AG04449 (cell line): ENCODE results near the gene CS.
A peak's percentile ranks its signal among the peaks of the same experiment; 100 is the strongest.
"Not testable (repeated sequence)": the region's sequence is repeated elsewhere in the genome, so short reads cannot be mapped to it uniquely, and the experiment has no call there.

ENCODE experiments used
- CTCF ChIA-PET: fragments of 350-600 bp; formaldehyde crosslinking; extraction: SDS; loops from one replicate; lab custom pipeline; 2021; ENCODE audit warnings: antibody characterized with exemption; lab: Yijun Ruan, JAX
- POLR2A ChIA-PET: fragments of 400-600, 350-600 bp; formaldehyde crosslinking; extraction: SDS; loops from one replicate; lab custom pipeline; 2020; ENCODE audit warnings: antibody characterized with exemption, inconsistent platforms; lab: Yijun Ruan, JAX
- DNase-seq: peaks from one replicate; pipeline ENCODE4 v3.0.0-alpha.2; 2010; ENCODE audit warnings: low read depth, low spot score
- H3K4me3 ChIP-seq: 2 replicates; pipeline ENCODE4 v1.5.1; 2011; ENCODE audit warnings: low read depth, mild to moderate bottlenecking, control low read depth, low read length
- TF ChIP-seq, protein P1 (sequence below): IDR thresholded peaks from one replicate; pipeline ENCODE4 v1.5.1; 2011; ENCODE audit warnings: mild to moderate bottlenecking, moderate library complexity, low read length, control low read depth, inconsistent platforms; ENCODE audit not compliant: insufficient read depth; ENCODE audit errors: missing control alignments

CS gene

GRCh38 chr12:56326126-56326525, 26.0 kb upstream of the CS start:
- DNase-seq: no peak
- ChIA-PET CTCF (interaction anchor here (1.0 kb wide), 2 partner anchors 12 to 19 kb away, joined by 3 read pairs; no protein-coding TSS in a partner anchor), POLR2A (no interaction called here)
- no peak overlapping the region for H3K4me3 ChIP-seq
- TF ChIP-seq, protein P1, sequence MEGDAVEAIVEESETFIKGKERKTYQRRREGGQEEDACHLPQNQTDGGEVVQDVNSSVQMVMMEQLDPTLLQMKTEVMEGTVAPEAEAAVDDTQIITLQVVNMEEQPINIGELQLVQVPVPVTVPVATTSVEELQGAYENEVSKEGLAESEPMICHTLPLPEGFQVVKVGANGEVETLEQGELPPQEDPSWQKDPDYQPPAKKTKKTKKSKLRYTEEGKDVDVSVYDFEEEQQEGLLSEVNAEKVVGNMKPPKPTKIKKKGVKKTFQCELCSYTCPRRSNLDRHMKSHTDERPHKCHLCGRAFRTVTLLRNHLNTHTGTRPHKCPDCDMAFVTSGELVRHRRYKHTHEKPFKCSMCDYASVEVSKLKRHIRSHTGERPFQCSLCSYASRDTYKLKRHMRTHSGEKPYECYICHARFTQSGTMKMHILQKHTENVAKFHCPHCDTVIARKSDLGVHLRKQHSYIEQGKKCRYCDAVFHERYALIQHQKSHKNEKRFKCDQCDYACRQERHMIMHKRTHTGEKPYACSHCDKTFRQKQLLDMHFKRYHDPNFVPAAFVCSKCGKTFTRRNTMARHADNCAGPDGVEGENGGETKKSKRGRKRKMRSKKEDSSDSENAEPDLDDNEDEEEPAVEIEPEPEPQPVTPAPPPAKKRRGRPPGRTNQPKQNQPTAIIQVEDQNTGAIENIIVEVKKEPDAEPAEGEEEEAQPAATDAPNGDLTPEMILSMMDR: no peak

DNA sequence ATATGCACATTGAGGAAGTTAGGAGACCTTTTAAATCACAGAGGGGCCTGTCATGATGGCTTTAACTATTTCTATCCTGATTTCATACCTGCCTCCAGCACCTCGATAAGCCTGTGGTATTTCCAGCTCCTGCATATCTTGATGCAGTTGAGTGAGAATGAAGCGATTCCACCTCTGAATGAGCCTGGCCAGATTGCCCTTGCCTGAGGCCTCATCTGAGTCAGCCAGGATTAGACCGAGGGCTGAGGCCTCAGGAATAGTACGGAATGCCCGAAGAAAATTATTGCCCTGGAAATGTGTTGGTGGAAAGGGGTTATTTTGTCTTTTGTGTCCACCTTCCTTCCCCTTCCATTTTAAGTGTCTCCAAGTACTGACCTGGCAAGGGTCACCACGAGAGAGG, 24.1 kb upstream of the CS start:
- POLR2A ChIA-PET: interaction anchor here (1.0 kb wide), 2 partner anchors 8 to 9 kb away, joined by 3 to 5 read pairs; partner anchors contain the start of genes CNPY2 and PAN2
- no peak for DNase-seq
- TF ChIP-seq, protein P1: no peak
- H3K4me3 ChIP-seq: no peak overlapping the region
- CTCF ChIA-PET: interaction anchor here (1.0 to 1.5 kb wide), 3 partner anchors 9 to 36 kb away, joined by 3 to 5 read pairs (median 3); partner anchors contain the start of genes PAN2 and STAT2

GRCh38 chr12:56321610-56322009, 21.5 kb upstream of the CS start:
- H3K4me3 ChIP-seq, DNase-seq, CTCF ChIA-PET, POLR2A ChIA-PET: not testable (repeated sequence)

GRCh38 chr12:56321027-56321426, 20.9 kb upstream of the CS start:
- POLR2A ChIA-PET: no interaction called here
- no peak overlapping the region for H3K4me3 ChIP-seq
- no peak for DNase-seq
- CTCF ChIA-PET: no interaction called here
- TF ChIP-seq, protein P1: no peak

- POLR2A ChIA-PET: no interaction called here
- DNase-seq: no peak
- TF ChIP-seq, protein P1: no peak
- CTCF ChIA-PET: interaction anchor here (4.9 kb wide), 1 partner anchor 146 kb away, joined by 24 read pairs; no protein-coding TSS in a partner anchor
- no peak overlapping the region for H3K4me3 ChIP-seq
Measured at GRCh38 chr12:56317675-56318074, 17.5 kb upstream of the CS start.

DNA sequence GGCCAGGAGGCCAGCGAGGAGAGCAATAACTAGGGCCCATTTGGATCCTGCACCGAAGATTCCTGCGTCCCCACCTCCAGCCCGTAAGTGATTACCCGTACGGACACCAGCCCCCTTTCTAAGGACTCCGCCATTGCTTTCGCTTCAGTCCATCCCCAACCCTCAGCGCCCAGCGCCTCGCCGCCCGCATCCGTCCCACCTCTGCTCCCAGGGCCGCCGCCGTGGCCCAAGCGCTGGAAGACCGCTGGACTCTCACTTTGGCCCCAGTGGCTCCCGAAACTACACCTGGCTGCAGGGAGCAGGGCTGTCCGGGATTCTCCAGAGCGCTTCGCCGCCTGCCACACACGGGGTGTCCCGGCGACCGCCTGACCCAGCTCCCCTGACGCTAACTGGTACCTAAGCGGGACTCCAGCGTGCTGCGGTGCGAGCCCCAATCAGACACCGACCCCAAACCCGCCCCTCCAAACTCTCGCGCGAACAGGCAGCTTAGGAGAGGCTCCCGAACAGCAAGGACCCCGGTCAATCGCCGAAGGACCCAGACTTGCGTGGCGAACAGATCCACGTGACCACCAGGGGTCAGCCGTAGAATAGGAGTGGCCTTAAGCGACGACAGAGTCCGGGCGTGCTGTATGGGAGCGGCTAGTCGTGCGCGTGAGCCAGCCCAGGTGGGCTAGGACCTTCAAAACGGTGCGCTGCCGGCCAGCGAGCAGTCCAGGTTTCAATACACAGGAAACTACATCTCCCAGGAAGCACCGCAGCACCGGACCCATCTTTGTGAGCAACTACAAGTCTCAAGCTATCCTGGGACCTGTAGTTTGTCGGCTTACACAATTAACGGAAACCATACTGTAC, 15.7 kb upstream of the CS start, which contains the start of gene CNPY2:
Gene CNPY2, minus strand, starts transcription at position 367 of the 852 bp plus-strand sequence. CDS start 771 bp downstream, outside the sequence.
- DNase-seq: peak; percentile 77
- TF ChIP-seq, protein P1: peak; percentile 14
- ChIA-PET POLR2A (interaction anchor here (0.6 to 1.7 kb wide), 15 partner anchors 8 to 148 kb away, joined by 3 to 7 read pairs (median 3); partner anchors contain the start of genes CS, IL23A, PAN2 and RNF41), CTCF (interaction anchor here (0.7 to 4.9 kb wide), 12 partner anchors 10 to 153 kb away, joined by 3 to 24 read pairs (median 3); partner anchors contain the start of genes SMARCC2, SPRYD4 and TIMELESS)
- peak within 1 kb of the TSS; percentile 96 for H3K4me3 ChIP-seq
